T-helper 2 cell treated with Interferon-gamma antibody and Interleukin-4, amounts not matched to agents 5 μg/mL and 100 μg/mL, for 36 hours (primary cell): ENCODE data around the gene CYREN.
A peak's percentile ranks its signal among the peaks of the same experiment; 100 is the strongest.
"Not testable (repeated sequence)": the region's sequence is repeated elsewhere in the genome, so short reads cannot be mapped to it uniquely, and the experiment has no call there.

ENCODE experiments used
- DNase-seq: peaks from one replicate; pipeline ENCODE4 v3.0.0; 2021; ENCODE audit warnings: low spot score
- H3K27ac Mint-ChIP-seq: one replicate; pipeline ENCODE4 v1.8.0; 2021; ENCODE audit warnings: mild to moderate bottlenecking, mixed read lengths
- H3K27me3 Mint-ChIP-seq: one replicate; pipeline ENCODE4 v1.8.0; 2021; ENCODE audit warnings: low read depth, mixed read lengths
- H3K36me3 Mint-ChIP-seq: one replicate; pipeline ENCODE4 v1.8.0; 2021; ENCODE audit warnings: low read depth, mixed read lengths
- H3K4me1 Mint-ChIP-seq: one replicate; pipeline ENCODE4 v1.8.0; 2021; ENCODE audit warnings: low read depth, mixed read lengths
- H3K4me3 Mint-ChIP-seq: one replicate; pipeline ENCODE4 v1.8.0; 2022; ENCODE audit warnings: mild to moderate bottlenecking, moderate library complexity, mixed read lengths
- H3K9me3 Mint-ChIP-seq: one replicate; pipeline ENCODE4 v1.8.0; 2021; ENCODE audit warnings: mixed read lengths

The CYREN gene

GRCh38 chr7:135150072-135150782 lies 20.3 kb downstream of the CYREN start:
- Mint-ChIP-seq H3K9me3 (peaks cover 23% of the 10 kb centered on the region), H3K4me3 (peak overlapping the region; percentile 87), H3K27ac (peak overlapping the region; percentile 42), H3K4me1 (peaks cover 59% of the 10 kb centered on the region), H3K36me3 (peaks cover 49% of the 10 kb centered on the region), H3K27me3 (no peaks in the 10 kb centered on the region)
- DNase-seq = no peak

DNA sequence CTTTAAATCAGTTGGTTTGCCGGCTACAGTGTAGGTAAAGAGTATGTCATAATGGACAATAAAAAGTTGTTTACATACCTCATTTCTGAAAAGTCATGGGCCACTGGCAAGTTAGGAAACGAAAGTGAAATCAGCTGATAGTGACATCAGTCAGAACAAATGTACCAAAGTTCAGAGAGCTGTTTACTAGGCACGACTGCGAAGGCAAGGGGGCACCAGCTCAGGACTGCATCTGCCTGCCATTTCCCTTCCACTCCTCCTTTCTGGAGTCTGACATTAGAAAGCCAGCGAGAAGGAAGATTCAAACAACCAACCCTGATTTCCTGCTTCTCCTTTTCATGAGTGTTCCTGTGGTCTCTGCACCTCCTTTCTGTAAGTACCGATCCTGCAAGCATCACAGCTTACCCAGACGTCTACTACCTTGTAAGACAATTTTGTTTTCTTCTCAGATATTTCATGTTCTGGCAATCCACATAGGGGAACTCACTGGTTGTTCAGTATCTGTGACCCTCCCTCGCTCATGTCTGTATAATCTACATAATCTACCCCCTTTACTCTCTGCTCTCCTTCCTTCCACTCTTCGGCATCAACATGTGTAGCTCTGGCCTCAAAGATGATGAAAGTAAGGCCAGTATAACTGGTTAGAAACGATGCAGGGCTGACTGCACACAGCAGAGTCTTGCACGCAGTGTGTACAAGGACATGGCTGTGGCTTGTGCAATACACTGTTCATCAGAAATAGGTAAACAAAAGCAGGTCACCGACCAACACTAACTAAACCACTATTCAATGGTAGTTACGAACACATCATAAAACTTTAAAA lies 22.4 kb downstream of the CYREN start, which contains the start of gene TMEM140:
Gene TMEM140, plus strand, starts transcription at position 174 of the 823 bp plus-strand sequence. CDS start 16,370 bp downstream, outside the sequence.
- peaks cover 5% of the 10 kb centered on the region for H3K9me3 Mint-ChIP-seq
- peaks cover 29% of the 10 kb centered on the region for H3K36me3 Mint-ChIP-seq
- no peaks in the 10 kb centered on the region for H3K27me3 Mint-ChIP-seq
- peak; percentile 62 for DNase-seq
- H3K27ac Mint-ChIP-seq = peak within 1 kb of the TSS; percentile 94
- peak within 1 kb of the TSS; percentile 87 for H3K4me3 Mint-ChIP-seq
- peaks cover 52% of the 10 kb centered on the region for H3K4me1 Mint-ChIP-seq

DNA sequence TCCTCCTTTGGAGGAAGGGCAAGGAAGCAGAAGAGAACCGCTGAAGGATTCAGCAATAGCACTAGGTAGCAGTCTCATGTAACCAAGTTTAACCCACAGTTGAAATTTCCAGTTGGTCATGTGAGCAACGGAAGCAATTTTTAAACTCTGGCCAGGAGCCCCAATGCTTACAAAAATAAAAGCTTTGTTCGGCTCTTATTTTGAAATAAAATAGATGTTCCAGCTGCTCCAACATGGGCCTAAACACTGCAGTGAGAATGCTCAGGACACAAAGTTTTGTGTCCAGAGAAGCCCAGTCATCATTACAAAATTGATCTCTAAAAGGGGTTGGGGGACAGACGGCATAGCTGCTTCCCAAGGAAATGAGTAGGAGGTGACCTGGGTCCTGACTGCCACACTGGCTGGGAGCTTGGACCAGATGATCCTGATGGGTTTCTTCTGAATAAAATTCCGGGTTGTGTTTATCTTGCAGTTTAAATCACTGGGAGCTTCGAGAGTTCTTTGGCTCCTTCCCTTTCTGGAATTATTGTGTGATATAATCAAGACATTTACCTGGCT lies 23.1 kb downstream of the CYREN start:
- H3K4me3 Mint-ChIP-seq = peak overlapping the region; percentile 87
- no peak for DNase-seq
- no peaks in the 10 kb centered on the region for H3K27me3 Mint-ChIP-seq
- peak overlapping the region; percentile 94 for H3K27ac Mint-ChIP-seq
- H3K36me3 Mint-ChIP-seq = peaks cover 23% of the 10 kb centered on the region
- H3K9me3 Mint-ChIP-seq = no peaks in the 10 kb centered on the region
- peaks cover 48% of the 10 kb centered on the region for H3K4me1 Mint-ChIP-seq

GRCh38 chr7:135143885-135144668 lies 26.4 kb downstream of the CYREN start:
- Mint-ChIP-seq H3K4me1 (peaks cover 26% of the 10 kb centered on the region), H3K27me3 (no peaks in the 10 kb centered on the region), H3K9me3 (peaks cover 8% of the 10 kb centered on the region), H3K27ac (no peak overlapping the region), H3K36me3 (peaks cover 1% of the 10 kb centered on the region), H3K4me3 (no peak overlapping the region)
- DNase-seq = no peak

DNA sequence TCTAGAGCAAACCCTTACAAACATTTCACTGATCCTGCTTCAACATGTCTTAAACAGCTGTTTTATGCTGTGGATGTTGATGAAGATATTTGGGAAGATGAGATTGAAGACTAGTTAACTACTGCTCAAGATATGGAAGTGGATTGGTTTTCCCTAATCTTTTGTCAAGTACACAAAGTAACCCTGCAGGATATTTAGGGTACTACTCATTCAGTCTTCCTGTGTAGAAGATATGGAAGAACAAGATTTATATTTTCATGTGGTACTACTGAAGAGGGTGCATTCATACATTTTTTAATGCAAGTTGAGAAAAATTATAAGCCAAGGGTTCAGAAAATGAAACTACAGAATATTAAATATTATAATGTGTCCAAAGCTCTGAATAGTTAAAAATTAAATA lies 40.9 kb downstream of the CYREN start:
- peaks cover 2% of the 10 kb centered on the region for H3K9me3 Mint-ChIP-seq
- H3K36me3 Mint-ChIP-seq = no peaks in the 10 kb centered on the region
- H3K27me3 Mint-ChIP-seq = peaks cover 4% of the 10 kb centered on the region
- H3K4me3 Mint-ChIP-seq = no peak overlapping the region
- H3K27ac Mint-ChIP-seq = no peak overlapping the region
- no peak for DNase-seq
- H3K4me1 Mint-ChIP-seq = no peaks in the 10 kb centered on the region

DNA sequence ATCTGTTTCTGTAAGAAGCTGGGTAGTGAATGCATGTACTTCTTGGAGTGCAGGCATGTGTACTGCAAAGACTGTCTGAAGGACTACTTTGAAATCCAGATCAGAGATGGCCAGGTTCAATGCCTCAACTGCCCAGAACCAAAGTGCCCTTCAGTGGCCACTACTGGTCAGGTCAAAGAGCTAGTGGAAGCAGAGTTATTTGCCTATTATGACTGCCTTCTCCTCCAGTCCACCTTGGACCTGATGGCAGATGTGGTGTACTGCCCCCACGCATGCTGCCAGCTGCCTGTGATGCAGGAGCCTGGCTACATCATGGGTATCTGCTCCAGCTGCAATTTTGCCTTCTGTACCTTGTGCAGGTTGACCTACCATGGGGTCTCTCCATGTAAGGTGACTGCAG lies 41.6 kb downstream of the CYREN start:
- Mint-ChIP-seq H3K36me3 (no peaks in the 10 kb centered on the region), H3K4me1 (no peaks in the 10 kb centered on the region), H3K27me3 (peaks cover 4% of the 10 kb centered on the region), H3K27ac (no peak overlapping the region), H3K9me3 (peaks cover 2% of the 10 kb centered on the region), H3K4me3 (no peak overlapping the region)
- no peak for DNase-seq

- not testable (repeated sequence) for H3K36me3 Mint-ChIP-seq, H3K27me3 Mint-ChIP-seq, H3K4me3 Mint-ChIP-seq, H3K9me3 Mint-ChIP-seq, H3K4me1 Mint-ChIP-seq, DNase-seq, H3K27ac Mint-ChIP-seq
Observed at GRCh38 chr7:135124631-135125030, 45.9 kb downstream of the CYREN start.

GRCh38 chr7:135121868-135122267 lies 48.6 kb downstream of the CYREN start:
- Mint-ChIP-seq H3K27ac (no peak overlapping the region), H3K36me3 (peaks cover 2% of the 10 kb centered on the region), H3K4me1 (no peaks in the 10 kb centered on the region), H3K4me3 (no peak overlapping the region), H3K27me3 (peaks cover 6% of the 10 kb centered on the region), H3K9me3 (peaks cover 13% of the 10 kb centered on the region)
- DNase-seq = no peak

- Mint-ChIP-seq H3K27ac (no peak overlapping the region), H3K4me1 (no peaks in the 10 kb centered on the region), H3K36me3 (peaks cover 2% of the 10 kb centered on the region), H3K9me3 (peaks cover 13% of the 10 kb centered on the region), H3K4me3 (no peak overlapping the region), H3K27me3 (no peaks in the 10 kb centered on the region)
- no peak for DNase-seq
Observed at GRCh38 chr7:135117096-135117495, 53.4 kb downstream of the CYREN start.
